Hematopoietic multipotent progenitor cell treated with erythropoietin and hydrocortisone succinate and interleukin-3 and kit ligand, for 8 days (in vitro differentiated cells): Measurements from ENCODE around the gene SH3BP5L.
A peak's percentile ranks its signal among the peaks of the same experiment; 100 is the strongest.
"Not testable (repeated sequence)": the region's sequence is repeated elsewhere in the genome, so short reads cannot be mapped to it uniquely, and the experiment has no call there.

Experiments used
- DNase-seq: peaks from one replicate; pipeline ENCODE4 v3.0.0-alpha.2; 2015

SH3BP5L gene

GRCh38 chr1:248850536-248851251, 25.0 kb upstream of the SH3BP5L start:
- no peak for DNase-seq

- no peak for DNase-seq
Measured at GRCh38 chr1:248850124-248850523, 24.4 kb upstream of the SH3BP5L start.

- DNase-seq, result no peak
Measured at GRCh38 chr1:248849637-248850036, 23.9 kb upstream of the SH3BP5L start.

GRCh38 chr1:248849152-248849551, 23.4 kb upstream of the SH3BP5L start:
- no peak for DNase-seq

- DNase-seq, result no peak
Measured at GRCh38 chr1:248848602-248849001, 22.9 kb upstream of the SH3BP5L start.

- DNase-seq, result no peak
Measured at GRCh38 chr1:248847956-248848561, 22.3 kb upstream of the SH3BP5L start.

- DNase-seq, result no peak
Measured at GRCh38 chr1:248847181-248847955, 21.7 kb upstream of the SH3BP5L start.

GRCh38 chr1:248844526-248844925, 18.8 kb upstream of the SH3BP5L start:
- no peak for DNase-seq

- no peak for DNase-seq
Measured at GRCh38 chr1:248843687-248844086, 18.0 kb upstream of the SH3BP5L start.

- no peak for DNase-seq
Measured at GRCh38 chr1:248842781-248843331, 17.1 kb upstream of the SH3BP5L start.

- peak; percentile 81 for DNase-seq
Measured at GRCh38 chr1:248841702-248842395, 16.1 kb upstream of the SH3BP5L start.

- DNase-seq, result no peak
Measured at GRCh38 chr1:248840946-248841345, 15.2 kb upstream of the SH3BP5L start.

GRCh38 chr1:248839168-248839555, 13.4 kb upstream of the SH3BP5L start:
- no peak for DNase-seq

- DNase-seq, result peak; percentile 89
Measured at GRCh38 chr1:248838357-248839167, 12.8 kb upstream of the SH3BP5L start.

- peak; percentile 99 for DNase-seq
Measured at GRCh38 chr1:248837781-248838356, 12.2 kb upstream of the SH3BP5L start, which contains the start of gene ZNF672. ZNF672 (plus strand) TSS chr1:248838224; CDS start chr1:248847275, 9,051 bp downstream.

- DNase-seq, result no peak
Measured at GRCh38 chr1:248837045-248837780, 11.5 kb upstream of the SH3BP5L start.

GRCh38 chr1:248834343-248834940, 8.7 kb upstream of the SH3BP5L start:
- peak; percentile 20 for DNase-seq

- DNase-seq, result no peak
Measured at GRCh38 chr1:248831842-248832241, 6.1 kb upstream of the SH3BP5L start.

- not testable (repeated sequence) for DNase-seq
Measured at GRCh38 chr1:248830718-248831017, 5.0 kb upstream of the SH3BP5L start.

- DNase-seq, result peak; percentile 80
Measured at GRCh38 chr1:248828845-248829244, 3.1 kb upstream of the SH3BP5L start.

GRCh38 chr1:248825573-248825908, 174 bp downstream of the SH3BP5L start:
- no peak for DNase-seq
